Measurements from ENCODE around the gene DQX1. TPM values are rescaled to one million over a fixed set of nuclear protein-coding genes. Genes with fewer than 3 reads are reported as not detected.
A peak's percentile ranks its signal among the peaks of the same experiment; 100 is the strongest.

Gene DQX1
- total and polyA plus RNA-seq, 2 of the 8 experiments (the other 6 are each of a cell fraction or from before 2014, with no cell fraction given), result 0.76 to 1.1 TPM

DNA sequence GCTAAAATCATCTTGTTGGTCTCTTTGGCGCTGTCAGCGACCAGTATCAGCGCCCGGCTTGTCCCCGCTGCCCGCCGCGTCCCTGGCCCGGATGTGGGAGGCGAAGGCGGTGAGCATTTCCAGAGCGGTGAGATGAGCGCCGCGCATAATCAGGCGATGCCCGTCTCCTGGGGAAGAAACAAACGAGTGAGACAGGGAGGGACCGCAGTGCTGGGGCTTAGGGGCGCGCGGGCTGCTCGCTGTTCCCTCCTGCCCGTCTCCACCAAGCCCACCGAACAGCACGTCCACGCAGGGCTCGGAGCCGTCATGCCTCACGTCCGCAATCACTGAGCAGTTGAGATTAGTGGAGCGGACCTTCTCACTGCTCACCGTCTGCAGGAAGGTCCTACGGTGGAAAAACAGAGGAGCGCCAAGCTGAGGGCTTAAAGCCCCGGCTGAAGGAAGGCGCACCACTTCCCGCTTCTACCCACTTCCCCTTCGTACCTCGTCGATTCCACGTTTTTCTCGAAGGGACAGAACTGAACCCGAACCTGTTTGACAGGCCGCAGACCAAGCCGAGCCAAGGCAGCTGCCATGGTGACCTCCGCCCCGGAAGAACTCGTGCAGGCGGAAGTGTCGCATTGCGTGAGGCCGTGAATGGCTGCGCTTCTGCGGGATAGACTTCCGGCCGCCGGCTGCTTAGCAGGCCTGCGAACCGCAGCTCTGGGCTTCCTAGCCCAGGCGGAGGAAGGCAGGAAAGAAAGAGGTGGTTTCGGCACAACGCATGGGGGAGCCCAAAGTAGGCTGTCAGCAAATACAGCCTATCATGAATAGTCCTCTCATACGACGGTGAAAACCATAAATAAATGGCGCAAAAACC, 53.7 kb downstream of the DQX1 start, which contains the start of gene MRPL53 (continued):
- TF ChIP-seq FOSL1 (IDR thresholded peaks at IDR 0.05; ENCODE audit: insufficient read depth, low read depth, low read length), result no peak
- TF ChIP-seq RXRA (IDR thresholded peaks at IDR 0.05; ENCODE audit: insufficient read depth, low read depth, low read length), result no peak
- peak; percentile 90 for TF ChIP-seq CHD2 (IDR thresholded peaks at IDR 0.05; ENCODE audit: low read length)
- peak; percentile 78 for TF ChIP-seq CREB1 (IDR thresholded peaks at IDR 0.05)
- peak; percentile 99 for TF ChIP-seq GABPA (IDR thresholded peaks at IDR 0.05; ENCODE audit: borderline replicate concordance, insufficient read depth, low read length)
- TF ChIP-seq CTBP2 (IDR thresholded peaks at IDR 0.05; ENCODE audit: borderline replicate concordance, insufficient read depth, insufficient read length, low read length), result no peak
- peak; percentile 64; the same call in 1 of the 2 replicates for TF ChIP-seq TBP (IDR thresholded peaks at IDR 0.05; ENCODE audit: low read depth, low read length)
- no peak for TF ChIP-seq CHD1 (IDR thresholded peaks at IDR 0.05; ENCODE audit: low read depth, low read length)
- no peak for TF ChIP-seq CBX5 (IDR thresholded peaks at IDR 0.05; ENCODE audit: low read depth, low read length)
- TF ChIP-seq SP2 (IDR thresholded peaks at IDR 0.05; ENCODE audit: low read length), result no peak
- peak; percentile 72; the same call in 1 of the 2 replicates for TF ChIP-seq GTF2F1 (IDR thresholded peaks at IDR 0.05; ENCODE audit: borderline replicate concordance, low read depth, low read length)
- no peak for TF ChIP-seq EGR1 (IDR thresholded peaks at IDR 0.05; ENCODE audit: borderline replicate concordance, low read depth, low read length)
- peak; percentile 79 for TF ChIP-seq KDM5A (IDR thresholded peaks at IDR 0.05; ENCODE audit: low read length)
- TF ChIP-seq, protein P1, sequence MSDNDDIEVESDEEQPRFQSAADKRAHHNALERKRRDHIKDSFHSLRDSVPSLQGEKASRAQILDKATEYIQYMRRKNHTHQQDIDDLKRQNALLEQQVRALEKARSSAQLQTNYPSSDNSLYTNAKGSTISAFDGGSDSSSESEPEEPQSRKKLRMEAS (IDR thresholded peaks at IDR 0.05), result peak; percentile 75
- TF ChIP-seq RFX5 (IDR thresholded peaks at IDR 0.05; ENCODE audit: borderline replicate concordance, low read depth, low read length), result no peak
- no peak for TF ChIP-seq KDM1A (IDR thresholded peaks at IDR 0.05; ENCODE audit: borderline replicate concordance, low read length)
- TF ChIP-seq NANOG (IDR thresholded peaks at IDR 0.05; ENCODE audit: insufficient read depth, low read depth, low read length, poor library complexity, severe bottlenecking), result no peak
- no peak for TF ChIP-seq BCL11A (IDR thresholded peaks at IDR 0.05; ENCODE audit: low read depth in 2 of 2, low read length in 2 of 2)
- TF ChIP-seq, protein P2, sequence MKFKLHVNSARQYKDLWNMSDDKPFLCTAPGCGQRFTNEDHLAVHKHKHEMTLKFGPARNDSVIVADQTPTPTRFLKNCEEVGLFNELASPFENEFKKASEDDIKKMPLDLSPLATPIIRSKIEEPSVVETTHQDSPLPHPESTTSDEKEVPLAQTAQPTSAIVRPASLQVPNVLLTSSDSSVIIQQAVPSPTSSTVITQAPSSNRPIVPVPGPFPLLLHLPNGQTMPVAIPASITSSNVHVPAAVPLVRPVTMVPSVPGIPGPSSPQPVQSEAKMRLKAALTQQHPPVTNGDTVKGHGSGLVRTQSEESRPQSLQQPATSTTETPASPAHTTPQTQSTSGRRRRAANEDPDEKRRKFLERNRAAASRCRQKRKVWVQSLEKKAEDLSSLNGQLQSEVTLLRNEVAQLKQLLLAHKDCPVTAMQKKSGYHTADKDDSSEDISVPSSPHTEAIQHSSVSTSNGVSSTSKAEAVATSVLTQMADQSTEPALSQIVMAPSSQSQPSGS (IDR thresholded peaks at IDR 0.05; ENCODE audit: low read length), result peak; percentile 65; the same call in 1 of the 2 replicates
- peak; percentile 34; the same call in 1 of the 2 replicates for TF ChIP-seq CEBPB (IDR thresholded peaks at IDR 0.05; ENCODE audit: low read depth, low read length)
- no peak for TF ChIP-seq SRF (IDR thresholded peaks at IDR 0.05; ENCODE audit: low read depth, low read length)
